ENCODE data around the gene KIF26A. TPM values are rescaled to one million over a fixed set of nuclear protein-coding genes. Genes with fewer than 3 reads are reported as not detected.

The KIF26A gene
- total RNA-seq, 1 donor from 2014 or later = 32.6 TPM

- H3K27ac ChIP-seq = no peak overlapping the region
- no peaks in the 10 kb centered on the region for H3K27me3 ChIP-seq
- H3K4me1 ChIP-seq = no peaks in the 10 kb centered on the region
- DNase-seq (ENCODE audit: low spot score in 2 of 2) = no peak
- no peak for TF ChIP-seq CTCF (IDR thresholded peaks at IDR 0.05)
- H3K4me3 ChIP-seq = no peak overlapping the region
- H3K9me3 ChIP-seq = no peaks in the 10 kb centered on the region
- no peaks in the 10 kb centered on the region for H3K36me3 ChIP-seq
- intact Hi-C loops (cut with DNase I) = no loop called here
Observed at GRCh38 chr14:104200106-104200505, 61.7 kb downstream of the KIF26A start.

GRCh38 chr14:104200591-104200990 lies 62.2 kb downstream of the KIF26A start:
- intact Hi-C loops (cut with DNase I) = no loop called here
- Histone ChIP-seq H3K9me3 (no peaks in the 10 kb centered on the region), H3K27me3 (no peaks in the 10 kb centered on the region), H3K4me3 (no peak overlapping the region), H3K27ac (no peak overlapping the region), H3K4me1 (no peaks in the 10 kb centered on the region), H3K36me3 (no peaks in the 10 kb centered on the region)
- no peak for DNase-seq (ENCODE audit: low spot score in 2 of 2)
- no peak for TF ChIP-seq CTCF (IDR thresholded peaks at IDR 0.05)

GRCh38 chr14:104201063-104201462 lies 62.7 kb downstream of the KIF26A start:
- Histone ChIP-seq H3K4me3 (no peak overlapping the region), H3K27me3 (no peaks in the 10 kb centered on the region), H3K36me3 (no peaks in the 10 kb centered on the region), H3K27ac (no peak overlapping the region), H3K4me1 (no peaks in the 10 kb centered on the region), H3K9me3 (no peaks in the 10 kb centered on the region)
- no peak for DNase-seq (ENCODE audit: low spot score in 2 of 2)
- intact Hi-C loops (cut with DNase I) = no loop called here
- no peak for TF ChIP-seq CTCF (IDR thresholded peaks at IDR 0.05)

- no peak for TF ChIP-seq CTCF (IDR thresholded peaks at IDR 0.05)
- H3K27me3 ChIP-seq = no peaks in the 10 kb centered on the region
- DNase-seq (ENCODE audit: low spot score in 2 of 2) = no peak
- H3K27ac ChIP-seq = no peak overlapping the region
- no peaks in the 10 kb centered on the region for H3K36me3 ChIP-seq
- no peak overlapping the region for H3K4me3 ChIP-seq
- no peaks in the 10 kb centered on the region for H3K9me3 ChIP-seq
- intact Hi-C loops (cut with DNase I) = no loop called here
- no peaks in the 10 kb centered on the region for H3K4me1 ChIP-seq
Observed at GRCh38 chr14:104201496-104201895, 63.1 kb downstream of the KIF26A start.

- no peaks in the 10 kb centered on the region for H3K9me3 ChIP-seq
- intact Hi-C loops (cut with DNase I) = no loop called here
- no peaks in the 10 kb centered on the region for H3K27me3 ChIP-seq
- H3K36me3 ChIP-seq = no peaks in the 10 kb centered on the region
- TF ChIP-seq CTCF (IDR thresholded peaks at IDR 0.05) = no peak
- no peaks in the 10 kb centered on the region for H3K4me1 ChIP-seq
- DNase-seq (ENCODE audit: low spot score in 2 of 2) = no peak
- no peak overlapping the region for H3K27ac ChIP-seq
- H3K4me3 ChIP-seq = no peak overlapping the region
Observed at GRCh38 chr14:104202259-104203070, 64.1 kb downstream of the KIF26A start.
